GM18951 (cell line): Measurements from ENCODE around the gene LMF1.

Experiments used
- POLR2A ChIP-seq: IDR thresholded peaks from 4 replicates; pipeline ENCODE4 v1.6.1; 2011; ENCODE audit warnings: mild to moderate bottlenecking; ENCODE audit not compliant: insufficient read length, insufficient read depth; ENCODE audit errors: extremely low read depth
- in situ Hi-C: fragments of 300-500 bp; cut with MboI; formaldehyde crosslinking; loops from one replicate; pipeline ENCODE4 v1.12.0; 2022; ENCODE audit warnings: low sequenced_read_pairs, mixed read lengths, inconsistent platforms; ENCODE audit not compliant: unreplicated experiment

LMF1 gene

GRCh38 chr16:932831-933330 lies 37.9 kb downstream of the LMF1 start:
- TF ChIP-seq POLR2A = no peak
- in situ Hi-C loops = no loop called here

DNA sequence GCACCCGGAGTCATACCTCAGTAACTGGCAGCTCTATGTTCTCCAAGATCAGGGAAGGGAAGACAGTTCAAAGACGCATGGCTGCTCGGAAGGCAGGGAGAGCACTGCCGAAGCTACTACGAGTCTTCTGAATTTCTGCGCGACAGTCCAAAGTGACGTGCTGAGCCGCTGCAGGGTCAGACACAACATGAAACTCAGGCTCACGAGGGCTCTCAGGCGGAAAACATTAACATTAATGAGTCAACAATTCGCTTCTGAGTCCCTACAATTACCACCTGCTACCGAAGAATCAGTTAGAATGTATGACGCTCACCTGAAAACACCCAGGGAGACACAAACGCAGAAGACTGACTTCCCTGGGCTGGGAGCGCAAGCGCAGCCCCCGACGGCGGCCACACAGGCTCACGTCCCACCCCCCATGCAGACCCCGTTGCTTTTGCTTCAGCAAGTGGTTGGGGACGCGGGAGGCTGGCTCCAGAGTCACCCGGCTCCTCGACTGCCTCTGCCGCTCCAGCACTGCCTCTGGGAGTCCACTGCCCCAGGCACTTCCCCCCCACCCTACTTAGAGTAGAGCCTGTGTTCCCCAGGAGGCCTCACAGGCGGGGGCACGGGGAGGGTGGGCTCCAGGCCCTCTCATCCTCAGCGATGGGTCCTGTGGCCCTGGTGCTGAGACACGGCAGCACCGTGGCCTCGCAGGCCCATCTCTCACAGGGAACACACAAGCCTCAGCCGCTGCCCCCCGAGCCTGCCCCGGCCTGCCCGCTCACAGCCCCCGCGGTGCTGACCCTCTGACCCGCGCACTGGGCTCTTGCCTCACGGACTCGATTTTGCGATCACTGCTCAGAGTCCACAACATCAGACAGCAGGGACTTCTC lies 38.9 kb downstream of the LMF1 start:
- in situ Hi-C loops = no loop called here
- TF ChIP-seq POLR2A = no peak

DNA sequence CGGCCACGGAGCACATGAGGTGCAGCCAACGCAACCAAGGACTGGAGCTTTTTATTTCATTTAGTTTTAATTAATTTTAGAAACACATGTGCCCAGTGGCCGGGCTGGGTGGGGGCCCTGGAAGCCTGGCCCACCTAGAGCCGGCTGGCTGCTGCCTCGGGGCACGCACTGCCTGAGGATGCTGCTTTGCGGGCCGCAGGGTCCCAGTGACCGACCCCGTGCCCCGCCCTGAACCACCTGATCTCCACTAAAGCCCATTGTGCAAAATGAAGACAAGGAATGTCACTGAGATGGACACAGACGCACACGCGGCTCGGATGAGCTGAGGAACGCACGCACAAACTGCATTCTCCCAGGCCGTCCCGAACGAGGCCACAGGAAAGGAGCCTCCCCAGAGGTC lies 39.6 kb downstream of the LMF1 start:
- in situ Hi-C loops = no loop called here
- TF ChIP-seq POLR2A = no peak

DNA sequence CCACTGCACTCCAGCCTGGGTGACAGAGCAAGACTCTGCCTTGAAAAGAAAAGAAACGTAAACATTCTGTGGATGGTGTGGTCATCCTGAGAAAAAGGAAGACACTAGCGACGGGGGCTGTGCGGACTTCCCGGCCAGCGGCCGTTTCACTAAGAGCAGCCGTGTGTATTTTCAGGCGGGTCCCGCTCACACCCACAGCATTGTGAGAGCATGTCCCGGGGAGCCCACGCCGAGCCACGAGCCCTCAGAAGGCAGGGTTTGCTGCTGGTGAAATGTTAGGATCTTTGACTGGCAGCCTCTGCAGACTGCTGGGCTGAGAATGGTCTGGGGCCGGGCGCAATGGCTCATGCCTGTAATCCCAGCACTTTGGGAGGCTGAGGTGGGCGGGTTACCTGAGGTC lies 40.3 kb downstream of the LMF1 start:
- no peak for TF ChIP-seq POLR2A
- in situ Hi-C loops = no loop called here

- no peak for TF ChIP-seq POLR2A
- in situ Hi-C loops = no loop called here
Measured at GRCh38 chr16:930076-930475, 40.7 kb downstream of the LMF1 start.

- in situ Hi-C loops = no loop called here
- TF ChIP-seq POLR2A = no peak
Measured at GRCh38 chr16:929227-930073, 41.3 kb downstream of the LMF1 start.

DNA sequence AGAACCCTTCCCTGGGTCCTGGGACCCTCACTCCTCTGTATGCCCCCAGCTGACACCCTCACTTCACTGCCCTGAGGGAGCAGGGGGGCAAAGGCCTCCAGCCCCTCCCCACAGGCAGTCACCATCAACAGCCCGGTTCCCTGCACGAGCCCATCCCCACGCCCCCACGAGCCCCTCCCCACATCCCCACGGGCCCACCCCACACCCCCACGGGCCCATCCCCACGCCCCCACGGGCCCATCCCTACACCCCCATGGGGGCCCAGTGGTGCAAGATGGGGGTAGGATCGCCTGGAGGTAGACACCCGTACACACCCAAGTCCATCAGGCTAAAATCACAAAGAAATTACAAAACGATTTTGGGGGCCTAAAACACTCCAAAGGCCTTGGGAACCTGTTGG lies 42.3 kb downstream of the LMF1 start:
- in situ Hi-C loops = no loop called here
- TF ChIP-seq POLR2A = no peak

GRCh38 chr16:927931-928330 lies 42.9 kb downstream of the LMF1 start:
- in situ Hi-C loops = no loop called here
- no peak for TF ChIP-seq POLR2A

- TF ChIP-seq POLR2A = no peak
- in situ Hi-C loops = no loop called here
Measured at GRCh38 chr16:927406-927805, 43.4 kb downstream of the LMF1 start.

DNA sequence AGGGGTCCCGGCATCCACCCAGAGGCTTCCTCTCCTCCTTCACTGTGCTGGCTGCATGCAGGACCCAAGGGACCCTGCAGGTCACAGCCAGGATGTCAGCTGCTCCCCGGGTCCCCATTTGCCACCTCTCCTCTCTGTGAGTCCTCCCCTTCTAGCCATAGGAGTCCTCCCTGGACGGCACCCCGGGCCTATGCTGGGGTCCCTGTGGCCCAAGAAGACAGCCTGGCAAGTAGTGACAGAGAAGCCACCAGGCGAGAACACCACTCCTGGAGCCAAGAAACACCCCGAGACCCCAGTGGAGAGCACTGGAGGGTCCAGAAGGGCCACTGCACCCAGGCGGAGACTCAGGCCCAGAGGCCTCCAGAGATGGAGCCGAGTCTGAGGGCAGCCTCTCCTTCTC lies 44.1 kb downstream of the LMF1 start:
- TF ChIP-seq POLR2A = no peak
- in situ Hi-C loops = no loop called here

- no peak for TF ChIP-seq POLR2A
- in situ Hi-C loops = no loop called here
Measured at GRCh38 chr16:924806-925205, 46.0 kb downstream of the LMF1 start.

DNA sequence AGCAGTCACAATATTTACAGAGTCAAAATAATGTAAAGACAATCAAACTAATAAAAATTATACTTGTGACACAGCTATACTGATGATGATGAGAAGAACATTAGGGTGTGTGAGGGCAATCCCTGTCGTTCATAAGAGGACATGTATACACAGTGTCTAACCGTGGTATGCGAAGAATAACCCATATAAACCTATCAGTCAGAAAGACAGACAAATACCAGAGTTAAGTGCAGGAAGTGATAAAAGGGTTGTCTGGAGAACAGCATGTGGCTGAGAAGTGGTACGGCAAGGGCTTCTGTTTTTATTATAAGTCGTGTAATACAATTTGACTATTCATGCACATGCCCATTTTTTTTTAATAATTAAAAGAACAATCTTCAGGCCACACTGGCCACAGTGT lies 46.7 kb downstream of the LMF1 start:
- in situ Hi-C loops = no loop called here
- TF ChIP-seq POLR2A = no peak

- in situ Hi-C loops = no loop called here
- no peak for TF ChIP-seq POLR2A
Measured at GRCh38 chr16:923184-923583, 47.6 kb downstream of the LMF1 start.
